ENCODE data around the gene CCDC171. TPM values are rescaled to one million over a fixed set of nuclear protein-coding genes. Genes with fewer than 3 reads are reported as not detected.
"Not testable (repeated sequence)": the region's sequence is repeated elsewhere in the genome, so short reads cannot be mapped to it uniquely, and the experiment has no call there.

Gene CCDC171
- total RNA-seq, 1 donor from 2014 or later: 1.7 TPM

- intact Hi-C loops (cut with micrococcal nuclease): no loop called here
- DNase-seq (no peak), ATAC-seq (no peak)
These were observed 182.4 kb downstream of the CCDC171 start for GRCh38 chr9:15735083-15735857.

DNA sequence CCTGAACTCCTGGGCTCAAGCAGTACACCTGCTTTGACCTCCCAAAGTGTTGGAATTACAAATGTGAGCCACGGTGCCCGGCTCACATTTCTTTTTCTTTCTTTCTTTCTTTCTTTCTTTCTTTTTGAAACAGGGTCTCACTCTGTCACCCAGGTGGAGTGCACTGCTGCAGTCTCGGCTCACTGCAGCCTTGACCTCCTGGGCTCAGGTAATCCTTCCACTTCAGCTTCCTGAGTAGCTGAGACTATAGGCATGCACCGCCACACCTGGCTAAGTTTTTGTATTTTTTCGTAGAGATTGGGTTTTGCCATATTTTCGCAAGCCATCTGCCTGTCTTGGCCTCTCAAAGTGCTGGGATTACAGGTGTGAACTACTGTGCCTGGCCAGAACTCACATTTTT, 183.7 kb downstream of the CCDC171 start:
- DNase-seq: no peak
- no peak for ATAC-seq
- intact Hi-C loops (cut with micrococcal nuclease): no loop called here

DNA sequence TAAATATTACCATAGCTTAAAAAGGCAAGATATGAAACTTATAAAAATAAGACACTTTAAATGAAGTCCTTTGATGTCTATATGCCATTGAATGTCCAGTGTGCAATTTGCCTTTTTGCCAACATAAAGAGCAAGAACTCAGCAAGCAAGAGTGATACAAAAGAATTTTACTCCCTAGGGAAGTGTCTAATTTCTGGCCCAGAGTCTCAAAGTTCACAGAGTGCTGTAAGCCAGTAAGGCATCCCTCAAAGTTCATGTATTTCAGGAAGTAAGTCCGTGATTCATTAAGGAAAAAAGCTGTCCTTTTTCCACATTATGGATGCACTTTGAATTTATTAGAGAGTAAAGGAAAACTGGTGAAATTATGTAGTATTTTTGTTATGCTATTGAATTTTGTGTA, 185.2 kb downstream of the CCDC171 start:
- DNase-seq (no peak), ATAC-seq (no peak)
- intact Hi-C loops (cut with micrococcal nuclease): no loop called here

- intact Hi-C loops (cut with micrococcal nuclease): no loop called here
- no peak for DNase-seq
- no peak for ATAC-seq
These were observed 188.2 kb downstream of the CCDC171 start for GRCh38 chr9:15741015-15741414.

- DNase-seq: no peak
- no peak for ATAC-seq
- intact Hi-C loops (cut with micrococcal nuclease): no loop called here
These were observed 190.7 kb downstream of the CCDC171 start for GRCh38 chr9:15743512-15743911.

DNA sequence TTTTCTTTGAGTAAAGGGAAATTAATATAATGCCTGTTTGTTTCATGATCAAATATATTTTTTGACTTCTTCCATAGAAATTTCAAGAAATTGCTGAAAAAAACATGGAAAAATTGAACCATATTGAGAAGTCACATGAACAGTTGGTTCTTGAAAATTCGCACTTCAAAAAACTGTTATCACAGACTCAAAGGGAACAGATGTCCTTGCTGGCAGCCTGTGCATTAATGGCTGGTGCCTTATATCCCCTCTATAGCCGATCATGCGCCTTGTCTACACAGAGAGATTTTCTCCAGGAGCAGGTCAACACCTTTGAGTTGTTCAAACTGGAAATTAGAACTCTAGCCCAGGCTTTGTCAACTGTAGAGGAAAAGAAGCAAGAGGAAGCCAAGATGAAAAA, 191.4 kb downstream of the CCDC171 start:
- intact Hi-C loops (cut with micrococcal nuclease): no loop called here
- no peak for DNase-seq
- ATAC-seq: no peak

- DNase-seq (no peak), ATAC-seq (no peak)
- intact Hi-C loops (cut with micrococcal nuclease): no loop called here
These were observed 194.1 kb downstream of the CCDC171 start for GRCh38 chr9:15746905-15747304.

DNA sequence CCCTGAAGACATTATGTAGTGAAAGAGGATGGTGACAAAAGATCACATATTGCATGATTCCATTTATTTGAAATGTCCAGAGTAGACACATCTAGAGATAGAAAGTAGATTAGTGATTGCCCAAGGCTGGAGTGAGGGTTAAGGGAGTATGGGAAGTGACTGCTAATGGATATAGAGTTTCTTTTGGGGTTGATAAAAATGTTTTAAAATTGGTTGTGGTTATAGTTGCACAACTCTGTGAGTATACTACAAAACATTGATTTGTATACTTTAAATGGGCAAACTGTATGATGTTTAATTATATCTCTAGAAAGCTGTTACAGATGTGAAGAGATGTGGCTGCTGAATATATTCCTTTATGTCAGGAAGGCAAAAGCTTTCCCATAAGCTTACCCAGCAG, 202.8 kb downstream of the CCDC171 start:
- ATAC-seq: no peak
- no peak for DNase-seq
- intact Hi-C loops (cut with micrococcal nuclease): no loop called here

DNA sequence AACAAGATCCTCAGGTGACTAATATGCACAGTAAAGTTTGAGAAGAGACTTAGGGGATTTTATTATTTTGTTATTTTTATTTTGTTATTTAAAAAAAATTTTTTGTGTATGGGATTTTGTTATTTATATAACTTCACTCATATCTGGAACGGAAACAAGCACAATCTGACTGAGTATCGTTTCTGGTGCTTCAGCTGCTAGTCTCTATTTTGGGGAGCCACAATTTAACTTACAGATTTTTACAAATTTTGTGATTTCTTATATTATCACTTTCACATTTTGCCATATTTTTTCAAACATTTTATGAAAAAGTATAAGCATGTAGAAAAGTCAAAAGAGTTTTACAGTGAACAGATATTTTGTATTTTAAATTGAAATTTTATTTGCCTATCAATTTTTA, 208.7 kb downstream of the CCDC171 start:
- ATAC-seq: no peak
- DNase-seq: no peak
- intact Hi-C loops (cut with micrococcal nuclease): no loop called here

GRCh38 chr9:15763371-15763770, 210.5 kb downstream of the CCDC171 start:
- no peak for DNase-seq
- no peak for ATAC-seq
- intact Hi-C loops (cut with micrococcal nuclease): no loop called here

- intact Hi-C loops (cut with micrococcal nuclease): no loop called here
- no peak for ATAC-seq
- no peak for DNase-seq
These were observed 211.3 kb downstream of the CCDC171 start for GRCh38 chr9:15764131-15764530.

DNA sequence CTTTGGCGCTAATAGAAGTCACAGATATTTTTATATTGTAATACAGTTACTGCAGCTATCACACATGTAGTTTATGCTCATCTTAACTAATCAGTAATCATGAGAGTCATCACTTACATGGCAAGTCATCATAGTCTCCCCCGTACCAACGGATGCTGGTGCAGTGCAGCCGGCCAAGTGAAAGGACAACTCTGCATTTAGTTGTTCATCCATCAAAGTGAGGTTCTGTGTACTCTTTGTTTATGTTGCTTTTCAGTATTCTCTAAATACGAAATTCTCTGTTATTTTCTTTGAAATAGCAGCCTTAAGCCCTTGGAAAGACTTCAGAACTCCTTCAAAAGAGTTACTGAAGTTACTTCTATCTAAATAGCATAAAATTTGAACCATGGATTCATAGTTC, 216.7 kb downstream of the CCDC171 start:
- intact Hi-C loops (cut with micrococcal nuclease): no loop called here
- ATAC-seq (no peak), DNase-seq (no peak)

- ATAC-seq: no peak
- DNase-seq: no peak
- intact Hi-C loops (cut with micrococcal nuclease): no loop called here
These were observed 226.0 kb downstream of the CCDC171 start for GRCh38 chr9:15778861-15779260.

GRCh38 chr9:15782106-15782505, 229.3 kb downstream of the CCDC171 start:
- DNase-seq: no peak
- intact Hi-C loops (cut with micrococcal nuclease): no loop called here
- ATAC-seq: no peak

DNA sequence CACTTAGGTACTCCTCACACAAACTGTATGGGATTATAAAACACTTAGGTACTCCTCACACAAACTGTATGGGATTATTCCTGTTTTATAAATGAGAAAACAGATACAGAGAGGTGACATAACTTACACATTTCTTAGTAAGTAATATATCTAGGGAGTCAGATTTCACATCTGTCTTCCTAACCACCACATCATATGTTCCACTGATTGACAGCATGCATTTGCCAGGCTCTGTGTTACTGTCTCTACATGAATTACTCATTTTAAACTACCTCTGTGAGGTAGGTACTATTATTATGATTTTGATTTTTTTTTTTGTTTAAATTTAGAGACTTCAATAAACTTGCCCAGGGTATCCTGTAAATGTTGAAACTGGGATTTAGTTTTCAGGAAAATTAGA, 232.7 kb downstream of the CCDC171 start:
- intact Hi-C loops (cut with micrococcal nuclease): no loop called here
- no peak for ATAC-seq
- no peak for DNase-seq

DNA sequence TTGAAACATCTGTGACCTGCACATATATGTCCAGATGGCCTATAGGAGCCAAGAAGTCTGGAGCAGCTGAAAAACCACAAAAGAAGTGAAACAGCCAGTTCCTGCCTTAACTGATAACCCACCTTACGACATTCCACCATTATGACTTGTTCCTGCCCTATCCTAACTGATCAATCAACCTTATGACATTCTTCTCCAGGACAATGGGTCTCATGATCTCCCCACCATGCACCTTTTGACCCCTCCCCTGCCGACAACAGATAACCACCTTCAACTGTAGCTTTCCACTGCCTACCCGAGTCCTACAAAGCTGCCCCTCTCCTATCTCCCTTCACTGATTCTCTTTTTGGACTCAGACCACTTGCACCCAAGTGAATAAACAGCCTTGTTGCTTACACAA, 233.8 kb downstream of the CCDC171 start:
- intact Hi-C loops (cut with micrococcal nuclease): no loop called here
- ATAC-seq (no peak), DNase-seq (no peak)

GRCh38 chr9:15810219-15810899, 257.5 kb downstream of the CCDC171 start:
- intact Hi-C loops (cut with micrococcal nuclease); DNase-seq; ATAC-seq: not testable (repeated sequence)

GRCh38 chr9:15813076-15813475, 260.2 kb downstream of the CCDC171 start:
- ATAC-seq: no peak
- intact Hi-C loops (cut with micrococcal nuclease): no loop called here

GRCh38 chr9:15824310-15824709, 271.5 kb downstream of the CCDC171 start:
- no peak for ATAC-seq
- no peak for DNase-seq
- intact Hi-C loops (cut with micrococcal nuclease): no loop called here

More at GRCh38 chr9:15813076-15813475, 260.2 kb downstream of the CCDC171 start:
- DNase-seq: no peak

- ATAC-seq: no peak
- intact Hi-C loops (cut with micrococcal nuclease): no loop called here
These were observed 278.5 kb downstream of the CCDC171 start for GRCh38 chr9:15831384-15831783.

GRCh38 chr9:15834541-15834940, 281.7 kb downstream of the CCDC171 start:
- DNase-seq (no peak), ATAC-seq (no peak)
- intact Hi-C loops (cut with micrococcal nuclease): no loop called here

More at GRCh38 chr9:15831384-15831783, 278.5 kb downstream of the CCDC171 start:
- DNase-seq: no peak

Measured in left ventricle myocardium superior (tissue), 1 donor.